Erythroblast (primary cell): ENCODE measurements around the gene SPA17.

Experiments
- GATA1 ChIP-seq: IDR thresholded peaks from 2 replicates; pipeline ENCODE4 v1.6.1; 2011; ENCODE audit warnings: low read depth, mild to moderate bottlenecking, control low read depth, low read length, moderate library complexity
- POLR2A ChIP-seq: IDR thresholded peaks from 2 replicates; pipeline ENCODE4 v1.6.1; 2011; ENCODE audit warnings: mild to moderate bottlenecking, low read length

DNA sequence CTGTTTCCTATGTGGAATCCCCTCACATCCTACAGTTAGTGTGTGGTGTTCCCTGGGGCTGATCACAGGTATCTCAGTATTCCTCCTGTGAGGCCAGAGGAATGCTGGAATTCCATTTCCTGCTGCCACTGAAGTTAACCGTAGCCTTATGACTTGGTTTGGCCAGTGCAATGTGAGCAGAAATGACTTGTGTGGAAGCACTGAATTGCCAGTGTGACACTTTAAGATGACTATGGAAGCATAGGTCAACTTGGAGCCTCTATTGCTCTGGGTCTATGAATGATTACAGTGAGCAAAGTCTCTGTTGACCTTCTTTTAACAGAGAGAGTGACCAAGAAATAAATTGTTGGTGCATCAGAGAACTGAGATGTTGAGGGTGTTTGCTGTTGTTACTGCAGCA is 34.5 kb upstream of the SPA17 start:
- TF ChIP-seq POLR2A (no peak), GATA1 (no peak)
